Inflammatory macrophage (primary cell): ENCODE measurements around the gene KRTAP5-2.
A peak's percentile ranks its signal among the peaks of the same experiment; 100 is the strongest.

ENCODE experiments used
- DNase-seq, 2 donors: peaks; one replicate each; pipeline ENCODE4 v3.0.0-alpha.2; 2020 to 2022

KRTAP5-2 gene

DNA sequence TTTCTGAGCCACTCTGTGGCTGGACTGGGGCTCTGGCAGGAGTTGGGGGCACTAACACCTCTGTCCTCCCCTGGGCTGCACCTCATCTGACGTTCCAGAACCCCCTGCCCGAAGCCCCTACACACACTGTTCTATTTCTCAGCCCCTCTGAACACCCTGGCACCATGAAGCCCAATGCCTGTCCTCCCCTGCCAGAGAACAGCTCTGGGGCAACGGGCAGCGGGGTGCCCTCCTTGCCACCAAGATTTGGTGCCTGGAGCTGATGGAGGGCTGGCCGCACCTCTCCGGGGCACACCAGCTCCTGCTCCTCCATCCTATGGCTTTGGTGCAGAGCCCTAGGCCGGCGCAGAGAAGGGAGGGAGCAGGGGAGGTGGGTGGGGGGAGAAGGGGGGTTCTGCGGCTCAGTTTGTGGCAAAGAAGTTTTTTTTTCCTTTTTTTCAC, 42.4 kb downstream of the KRTAP5-2 start:
- DNase-seq: no peak

GRCh38 chr11:1554981-1555712, 42.9 kb downstream of the KRTAP5-2 start:
- no peak for DNase-seq

DNA sequence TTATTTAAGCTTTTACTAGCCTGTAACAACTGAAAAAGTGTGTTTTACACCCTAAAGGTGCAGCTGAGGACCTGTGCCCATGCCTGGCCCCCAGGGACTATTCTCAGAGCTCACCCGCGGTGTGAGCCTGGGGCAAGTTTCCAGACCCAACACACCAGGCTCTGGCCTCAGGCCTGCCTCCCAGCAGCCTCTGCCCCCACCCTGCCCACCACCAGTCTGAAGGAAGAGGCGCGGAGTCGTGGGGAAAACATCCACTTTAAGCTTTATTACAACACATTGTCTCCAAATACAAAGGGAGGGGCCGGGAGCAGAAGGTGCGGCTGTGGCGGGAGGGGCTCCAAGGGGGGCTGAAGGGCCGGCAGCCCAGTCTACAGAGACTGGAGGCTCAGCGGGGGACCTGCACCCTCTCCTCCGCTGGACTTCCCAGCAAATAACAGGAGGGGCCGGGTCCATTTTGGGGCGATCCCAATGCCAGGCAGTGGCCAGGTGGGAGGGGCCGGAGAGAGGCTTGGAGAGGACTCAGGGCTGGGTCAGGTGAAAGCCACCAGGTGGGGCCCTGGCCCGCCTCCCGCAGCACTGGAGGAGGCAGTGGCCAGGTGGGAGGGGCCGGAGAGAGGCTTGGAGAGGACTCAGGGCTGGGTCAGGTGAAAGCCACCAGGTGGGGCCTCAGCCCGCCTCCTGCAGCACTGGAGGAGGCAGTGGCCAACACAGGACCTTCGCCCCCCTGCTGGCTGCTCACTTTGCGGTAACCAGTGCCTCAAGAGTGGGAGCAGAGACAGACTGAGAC, 44.1 kb downstream of the KRTAP5-2 start:
- no peak for DNase-seq

GRCh38 chr11:1549338-1550330, 48.5 kb downstream of the KRTAP5-2 start:
- no peak for DNase-seq

DNA sequence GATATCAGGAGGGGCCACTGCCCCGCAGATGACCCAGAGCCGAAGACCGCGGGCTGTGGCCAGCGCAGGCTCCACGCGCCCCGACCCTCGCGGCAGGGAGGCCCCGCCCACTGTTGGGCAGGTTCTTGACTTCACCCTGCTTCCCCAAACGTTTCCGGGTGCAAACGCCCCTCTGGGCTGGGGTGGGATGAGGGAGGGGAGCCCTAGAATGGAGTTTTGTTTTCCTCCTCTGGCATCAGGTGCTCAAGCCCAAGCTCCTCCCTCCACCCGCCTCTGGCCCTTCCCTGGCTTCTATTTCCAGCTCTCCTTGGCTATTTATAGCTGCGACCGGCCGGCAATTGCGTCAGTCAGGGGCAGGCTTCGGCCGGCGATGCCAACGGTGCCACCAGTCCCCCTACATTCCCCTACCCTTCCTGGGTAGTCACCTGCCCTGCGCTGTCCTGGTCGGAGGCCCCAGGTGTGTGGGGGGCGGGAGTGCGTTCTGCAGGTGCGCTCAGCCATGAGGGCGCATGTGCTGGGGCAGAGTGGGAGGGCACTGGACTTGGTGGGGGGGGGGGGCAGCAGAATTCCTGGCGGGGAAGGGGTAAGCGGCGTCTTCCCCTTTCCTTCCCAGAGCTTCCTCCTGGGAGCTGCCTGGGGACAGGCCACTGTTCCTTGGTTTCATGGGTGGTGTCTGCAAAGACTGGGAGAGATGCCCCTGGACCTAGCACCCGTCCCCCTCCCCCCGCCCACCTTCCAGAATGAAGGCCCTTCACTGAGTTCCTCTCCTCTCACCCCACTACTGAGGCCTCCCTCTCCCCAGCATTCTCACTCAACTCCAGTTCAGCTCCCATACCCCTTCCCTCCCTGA, 49.6 kb downstream of the KRTAP5-2 start:
- DNase-seq: peak; percentile 2 to 28

GRCh38 chr11:1547467-1548098, 50.5 kb downstream of the KRTAP5-2 start:
- no peak for DNase-seq
